Loucy (cell line): ENCODE measurements around the gene EMC10.

Experiments
- EZH2phosphoT487 ChIP-seq: fragments of 200-600 bp; IDR thresholded peaks from 2 replicates; pipeline ENCODE4 v1.6.1; 2018; ENCODE audit warnings: antibody characterized with exemption, mild to moderate bottlenecking, moderate library complexity, borderline replicate concordance
- TF ChIP-seq, protein P1 (sequence below): fragments of 200-600 bp; sonication (generic); conservative IDR thresholded peaks from 2 replicates; pipeline ENCODE4 v1.5.1; 2014; ENCODE audit warnings: mild to moderate bottlenecking, antibody characterized with exemption, low read length

DNA sequence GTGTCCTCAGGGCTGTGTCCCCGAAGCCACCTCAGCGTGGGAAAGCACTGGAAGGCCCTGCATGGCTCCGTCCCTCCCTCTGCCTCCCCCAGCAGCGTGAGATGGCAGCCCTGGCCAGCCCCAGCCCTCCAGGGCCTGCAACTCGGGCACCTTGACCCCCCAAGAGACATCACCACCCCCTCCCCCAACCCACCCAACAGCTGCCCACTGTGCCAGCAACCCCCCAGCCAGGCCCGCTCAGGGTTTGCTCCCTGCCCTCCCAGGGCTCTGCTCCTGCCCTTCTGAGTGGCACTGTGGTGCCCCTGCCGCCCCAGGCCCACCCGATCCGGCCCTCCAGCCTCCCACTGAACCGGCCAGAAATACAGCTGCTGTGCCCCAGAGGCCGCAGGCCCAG lies 38.9 kb downstream of the EMC10 start:
- TF ChIP-seq, protein P1, sequence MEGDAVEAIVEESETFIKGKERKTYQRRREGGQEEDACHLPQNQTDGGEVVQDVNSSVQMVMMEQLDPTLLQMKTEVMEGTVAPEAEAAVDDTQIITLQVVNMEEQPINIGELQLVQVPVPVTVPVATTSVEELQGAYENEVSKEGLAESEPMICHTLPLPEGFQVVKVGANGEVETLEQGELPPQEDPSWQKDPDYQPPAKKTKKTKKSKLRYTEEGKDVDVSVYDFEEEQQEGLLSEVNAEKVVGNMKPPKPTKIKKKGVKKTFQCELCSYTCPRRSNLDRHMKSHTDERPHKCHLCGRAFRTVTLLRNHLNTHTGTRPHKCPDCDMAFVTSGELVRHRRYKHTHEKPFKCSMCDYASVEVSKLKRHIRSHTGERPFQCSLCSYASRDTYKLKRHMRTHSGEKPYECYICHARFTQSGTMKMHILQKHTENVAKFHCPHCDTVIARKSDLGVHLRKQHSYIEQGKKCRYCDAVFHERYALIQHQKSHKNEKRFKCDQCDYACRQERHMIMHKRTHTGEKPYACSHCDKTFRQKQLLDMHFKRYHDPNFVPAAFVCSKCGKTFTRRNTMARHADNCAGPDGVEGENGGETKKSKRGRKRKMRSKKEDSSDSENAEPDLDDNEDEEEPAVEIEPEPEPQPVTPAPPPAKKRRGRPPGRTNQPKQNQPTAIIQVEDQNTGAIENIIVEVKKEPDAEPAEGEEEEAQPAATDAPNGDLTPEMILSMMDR = no peak
- TF ChIP-seq EZH2phosphoT487 = no peak
